NCI-H69 (cell line): ENCODE results near the gene HLCS.

Experiments
- DNase-seq: peaks from one replicate; lab custom pipeline; 2025; lab: John Stamatoyannopoulos, UW

Gene HLCS

DNA sequence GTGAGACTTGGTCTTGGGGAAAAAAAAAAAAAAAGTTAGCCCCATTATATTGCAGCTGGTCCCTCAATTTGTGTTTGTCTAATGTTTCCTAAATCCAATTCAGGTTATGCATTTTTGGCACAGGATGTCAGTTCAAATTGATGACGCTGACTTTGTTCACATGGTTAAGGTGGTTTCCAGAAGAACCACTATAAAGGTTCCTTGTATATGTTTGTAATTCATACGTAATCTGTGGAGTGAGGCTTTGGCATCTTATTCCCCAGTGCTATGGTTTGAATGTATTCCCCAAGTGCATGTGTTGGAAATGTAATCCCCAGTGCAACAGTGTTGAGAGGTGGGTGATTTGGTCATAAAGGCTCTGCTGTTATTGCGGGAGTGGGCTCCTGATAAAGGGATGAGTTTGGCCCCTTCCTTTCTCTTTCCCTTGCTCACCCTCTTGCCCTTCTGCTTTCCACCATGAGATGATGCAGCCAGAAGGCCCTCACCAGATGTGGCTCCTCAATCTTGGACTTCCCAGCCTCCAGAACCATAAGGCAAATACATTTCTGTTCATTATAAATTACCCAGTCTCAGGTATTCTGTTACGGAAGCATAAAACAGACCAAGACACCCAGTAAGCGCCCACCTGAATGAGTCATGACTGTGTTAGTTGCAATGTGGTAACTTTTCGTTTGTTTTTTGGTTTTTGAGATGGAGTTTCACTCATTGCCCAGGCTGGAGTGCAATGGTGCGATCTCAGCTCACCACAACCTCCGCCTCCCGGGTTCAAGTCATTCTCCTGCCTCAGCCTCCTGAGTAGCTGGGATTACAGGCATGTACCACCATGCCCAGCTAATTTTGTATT, 19.5 kb upstream of the HLCS start:
- no peak for DNase-seq

DNA sequence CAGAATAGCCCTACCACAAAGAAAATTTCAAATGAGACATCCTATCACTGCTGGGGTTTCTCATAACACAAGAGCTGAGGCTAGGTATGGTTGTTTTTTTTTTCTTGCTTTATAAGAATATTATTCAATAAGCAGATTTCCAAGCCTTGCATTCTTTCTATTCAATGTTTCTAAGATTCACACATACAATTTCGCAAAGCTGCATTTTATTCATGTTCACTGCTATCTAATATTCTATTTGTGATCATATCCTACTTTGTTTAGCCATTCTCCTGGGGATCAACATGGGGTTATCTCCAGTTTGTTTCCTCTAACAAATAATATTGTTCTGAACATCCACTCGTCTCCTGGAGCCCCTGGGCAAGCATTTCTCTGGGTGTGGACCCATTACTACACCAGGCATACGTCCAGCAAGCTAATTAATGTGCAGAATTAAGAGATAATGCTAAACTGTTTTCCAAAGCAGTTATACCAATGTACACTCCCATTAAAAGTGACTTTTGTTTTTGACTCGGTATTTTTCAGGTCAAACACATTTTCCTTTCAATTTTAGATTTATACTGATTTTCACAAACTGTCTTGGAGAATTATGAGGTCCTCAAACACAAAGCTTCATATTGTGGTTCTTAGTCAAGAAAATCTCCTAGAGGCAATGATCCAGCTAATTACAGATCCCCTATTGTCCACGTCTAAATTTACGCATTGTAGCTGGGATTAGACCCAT, 15.7 kb upstream of the HLCS start:
- DNase-seq: peak; percentile 54

DNA sequence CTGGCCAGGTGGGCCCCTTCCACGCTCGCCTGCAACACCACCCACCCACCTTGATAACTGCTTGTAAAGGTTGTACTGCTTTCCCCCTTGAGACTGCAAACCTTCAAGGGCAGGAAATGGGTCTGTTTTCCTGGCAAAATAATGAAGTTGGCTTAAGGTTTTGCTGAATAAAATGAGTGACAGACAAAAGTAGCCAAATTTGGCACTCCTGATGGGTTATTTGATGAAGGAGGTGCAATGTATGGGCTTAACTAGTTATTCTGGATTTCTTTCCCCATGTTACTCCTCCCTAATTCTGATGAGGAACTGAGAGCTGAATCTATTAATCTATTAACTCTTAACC, 14.6 kb upstream of the HLCS start:
- no peak for DNase-seq

DNA sequence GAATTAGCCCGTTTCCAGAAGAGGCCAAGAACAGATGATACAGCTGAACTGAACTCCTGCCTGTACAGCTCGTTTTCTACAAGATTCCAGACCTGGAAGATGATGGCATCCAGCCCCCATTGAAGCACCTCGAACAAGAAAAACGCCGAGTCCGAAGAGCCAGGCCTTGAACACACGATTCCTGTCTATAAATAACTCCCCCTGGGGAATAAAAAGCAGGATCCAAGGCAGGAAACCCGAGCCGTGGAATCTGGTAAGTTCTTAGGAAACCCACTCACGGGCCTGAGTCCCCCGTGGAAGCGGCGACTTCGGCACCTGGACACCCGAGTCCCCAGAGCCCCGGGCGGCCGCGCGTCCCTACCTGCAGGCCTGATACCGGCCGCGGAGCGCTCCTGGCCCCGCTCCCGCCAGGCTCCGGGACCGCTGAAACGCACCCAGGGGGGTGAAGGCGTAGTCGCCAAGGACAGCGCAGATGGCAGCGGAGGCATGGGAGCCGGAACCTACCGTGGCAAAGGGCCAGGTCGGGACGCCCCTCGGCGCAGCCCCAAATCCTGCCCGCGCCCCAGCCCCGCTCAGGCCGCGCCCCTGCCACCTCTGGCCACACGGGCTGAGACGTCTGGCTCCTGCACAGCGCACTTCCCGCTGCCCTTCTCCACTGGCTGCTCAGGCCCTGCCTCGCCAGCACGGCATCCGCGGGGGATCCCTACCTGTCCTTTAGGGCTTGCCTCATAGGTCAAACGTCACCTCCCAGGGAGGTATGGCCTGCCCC, 14.0 kb upstream of the HLCS start:
- peak; percentile 94 for DNase-seq

DNA sequence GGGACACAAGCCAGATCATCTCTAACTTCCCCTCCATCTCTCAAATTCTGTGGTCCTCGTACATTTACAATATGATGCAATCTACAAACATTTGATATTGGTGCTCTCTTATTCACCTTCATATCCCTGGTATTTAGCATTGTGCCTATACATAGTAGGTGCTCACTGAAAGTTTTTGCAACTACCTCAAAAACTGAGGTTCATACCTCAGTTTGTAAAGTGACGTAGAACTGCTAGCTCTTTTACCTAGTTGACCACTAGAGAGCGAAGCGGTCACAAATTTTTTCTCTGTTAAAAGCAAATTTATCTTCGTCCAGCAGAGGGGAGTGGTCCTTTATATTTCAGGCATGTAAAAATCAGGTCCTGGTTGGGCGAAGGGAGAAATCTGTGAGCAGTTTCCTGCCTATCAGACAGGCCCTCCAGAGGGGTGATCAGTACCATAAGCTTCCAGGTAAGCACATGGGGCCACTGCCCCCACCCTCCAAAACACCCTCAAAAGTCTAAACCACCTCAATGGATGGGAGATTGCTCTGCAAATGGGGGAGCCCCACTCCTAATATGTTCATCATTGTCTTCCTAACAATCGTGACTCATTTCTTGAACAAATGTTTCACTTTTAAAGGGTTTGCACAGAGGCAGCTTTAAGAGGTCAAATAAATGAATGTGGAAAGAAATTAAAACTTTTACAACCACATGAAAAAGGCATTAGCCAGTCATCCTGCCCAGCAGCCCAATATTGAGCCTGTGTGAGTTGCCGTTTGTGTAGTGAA, 10.6 kb upstream of the HLCS start:
- peak; percentile 90 for DNase-seq

DNA sequence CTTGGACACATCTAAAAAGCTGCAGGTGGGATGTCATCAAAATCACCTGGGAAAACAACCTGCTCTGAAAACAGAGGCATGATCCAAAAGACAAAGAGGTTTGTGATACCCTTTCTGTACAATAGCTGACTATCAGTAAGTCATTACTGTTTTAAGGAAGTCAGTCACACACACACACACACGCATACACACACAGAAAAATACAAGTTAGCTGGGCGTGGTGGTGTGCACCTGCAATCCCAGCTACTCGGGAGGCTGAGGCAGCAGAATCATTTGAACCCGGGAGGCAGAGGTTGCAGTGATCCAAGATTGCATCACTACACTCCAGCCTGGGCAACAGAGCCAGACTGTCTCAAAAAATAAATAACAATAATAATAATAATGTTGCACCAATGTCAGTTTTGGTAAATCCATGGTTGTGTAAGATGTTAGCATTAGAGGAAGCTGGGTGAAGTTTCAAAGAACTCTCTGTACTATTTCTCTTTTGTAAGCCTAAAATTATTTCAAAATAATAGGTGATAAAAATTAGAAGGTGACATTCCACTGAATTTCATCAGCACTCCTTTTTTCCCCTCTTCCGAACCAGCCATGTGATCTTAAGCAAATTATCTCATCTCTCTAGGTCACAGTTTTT, 9.9 kb upstream of the HLCS start:
- DNase-seq: no peak

DNA sequence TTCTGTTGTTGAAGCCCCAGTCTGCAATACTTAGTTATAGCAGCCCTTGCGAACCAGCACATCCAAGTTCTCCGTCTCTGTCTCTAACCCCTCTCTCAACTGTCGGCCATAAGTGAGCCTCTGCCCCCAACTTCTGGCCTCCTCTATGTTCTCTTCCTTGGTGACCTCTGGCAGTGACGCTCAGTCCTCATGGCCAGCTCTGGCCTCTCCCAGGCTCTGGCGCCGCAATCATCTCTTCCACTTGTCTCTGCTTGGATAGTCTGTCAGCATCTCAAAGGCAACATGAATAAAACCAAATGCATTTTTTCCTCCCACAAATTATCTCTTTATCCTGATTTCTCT, 8.4 kb upstream of the HLCS start:
- no peak for DNase-seq

DNA sequence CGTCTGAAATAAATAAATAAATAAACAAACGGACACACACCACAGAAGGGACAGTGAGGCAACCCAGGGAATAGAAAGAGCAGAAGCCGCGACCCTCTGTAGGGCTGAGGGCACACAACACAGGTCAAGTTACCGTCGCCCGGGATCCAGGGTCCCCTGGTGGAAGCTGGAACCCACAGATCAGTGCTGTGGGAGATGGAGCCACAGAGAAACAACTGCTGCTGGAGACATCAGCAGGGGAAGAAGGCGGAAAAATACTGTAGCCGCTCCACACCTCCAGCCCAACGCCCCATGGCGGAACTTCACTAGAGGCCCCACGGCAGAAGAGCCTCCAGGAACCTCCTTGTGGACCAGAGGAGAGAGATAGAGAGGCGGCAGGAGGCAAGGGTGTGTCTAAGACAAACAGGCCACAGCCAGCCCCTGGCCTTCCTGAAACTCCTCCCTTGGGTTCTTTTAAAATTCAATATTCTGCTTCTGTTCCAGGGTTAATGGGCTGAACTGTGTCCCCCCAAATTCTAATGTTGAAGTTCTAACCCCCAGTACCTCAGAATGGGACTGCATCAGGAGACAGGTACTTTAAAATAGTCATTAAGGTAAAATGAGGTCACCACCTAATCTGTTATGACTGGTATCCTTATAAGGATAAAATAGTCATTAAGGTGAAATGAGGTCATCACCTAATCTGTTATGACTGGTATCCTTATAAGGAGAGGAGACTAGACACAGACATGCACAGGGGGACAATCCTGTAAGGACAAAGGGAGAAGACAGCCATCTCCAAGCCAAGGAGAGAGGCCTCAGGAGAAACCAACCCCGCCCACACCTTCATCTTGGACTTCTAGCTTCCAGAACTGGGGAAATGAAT, 7.7 kb upstream of the HLCS start:
- DNase-seq: peak; percentile 23

DNA sequence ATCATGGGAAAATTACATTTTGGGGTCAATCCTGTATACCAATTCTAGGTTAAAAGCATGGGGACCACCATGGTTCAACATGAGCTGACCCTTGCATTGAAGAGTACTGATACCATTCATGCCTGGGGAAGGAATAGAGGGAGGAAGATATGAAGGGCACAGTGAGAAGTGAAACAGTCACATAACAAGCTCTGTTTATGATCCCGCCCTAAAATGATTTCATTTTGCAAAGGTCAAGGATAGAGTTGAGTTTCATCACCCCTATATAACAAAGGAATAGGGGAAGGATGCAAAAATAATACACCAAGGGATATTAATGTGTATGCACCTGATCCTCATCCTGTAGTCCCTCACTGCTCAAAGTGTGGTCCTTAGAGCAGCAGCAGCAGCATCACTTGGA, 2.5 kb upstream of the HLCS start:
- no peak for DNase-seq

DNA sequence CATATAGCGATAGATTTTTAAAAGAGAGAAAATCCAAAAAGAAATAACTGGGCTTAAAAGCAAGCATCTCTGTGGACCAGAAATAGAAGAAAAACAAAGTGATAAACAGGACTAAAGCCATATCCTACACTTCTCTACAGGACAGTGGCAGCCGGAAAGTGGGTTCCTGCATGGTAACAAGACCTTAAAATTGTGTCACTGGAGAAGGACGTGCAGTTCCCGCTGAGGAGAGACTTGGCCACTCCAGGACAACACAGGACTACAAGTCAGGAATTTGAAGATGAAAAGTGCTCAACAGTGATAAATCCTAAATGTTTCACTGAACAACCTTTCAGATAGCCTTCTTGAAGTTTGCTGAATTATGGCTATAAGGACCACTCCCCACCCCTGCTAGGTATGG, 1.9 kb upstream of the HLCS start:
- DNase-seq: no peak

DNA sequence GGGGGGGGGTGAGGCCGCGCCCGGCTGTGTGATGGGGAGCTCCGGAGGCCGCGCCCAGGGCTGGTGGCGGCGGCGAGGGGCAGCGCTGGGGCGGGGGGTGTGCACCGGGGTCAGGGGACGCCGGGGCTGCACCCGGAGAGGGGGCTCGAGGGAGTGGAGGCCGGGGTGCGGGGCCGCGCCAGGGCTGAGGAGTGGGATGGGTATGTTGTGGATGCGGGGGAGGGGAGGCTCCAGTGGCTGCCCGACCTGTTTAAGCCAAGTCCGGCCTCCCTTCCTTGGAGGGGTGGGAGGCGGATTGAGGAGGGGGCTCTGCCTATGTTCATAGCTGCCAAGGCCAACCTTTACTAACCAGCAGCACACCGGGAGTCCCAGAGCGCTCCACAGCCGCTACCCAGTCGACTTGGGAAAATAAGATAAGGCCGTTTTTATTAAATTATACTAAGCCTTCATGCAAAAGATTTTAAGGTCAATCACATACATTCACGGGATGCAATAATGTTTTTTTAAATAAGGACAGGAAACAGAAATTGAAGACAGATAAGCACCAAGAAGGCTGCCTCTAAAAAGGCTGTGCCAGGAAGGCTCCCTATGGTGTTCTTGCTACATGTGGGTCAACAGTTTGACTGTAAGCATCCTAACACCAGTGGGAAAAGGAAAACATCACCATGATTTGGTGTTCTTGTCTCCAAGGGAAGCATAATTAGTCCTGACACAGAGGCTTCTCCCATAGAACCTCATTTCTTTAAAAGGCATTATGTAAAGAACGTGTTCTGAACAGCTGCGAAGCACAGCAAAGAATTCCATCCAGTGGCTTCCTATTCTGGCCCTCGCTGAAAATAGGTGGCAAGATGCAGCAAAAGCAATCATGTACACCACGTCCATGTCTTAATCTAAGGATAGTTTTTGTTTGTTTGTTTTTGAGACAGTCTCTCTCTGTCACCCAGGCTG, 626 bp upstream of the HLCS start:
- DNase-seq: peak; percentile 82

DNA sequence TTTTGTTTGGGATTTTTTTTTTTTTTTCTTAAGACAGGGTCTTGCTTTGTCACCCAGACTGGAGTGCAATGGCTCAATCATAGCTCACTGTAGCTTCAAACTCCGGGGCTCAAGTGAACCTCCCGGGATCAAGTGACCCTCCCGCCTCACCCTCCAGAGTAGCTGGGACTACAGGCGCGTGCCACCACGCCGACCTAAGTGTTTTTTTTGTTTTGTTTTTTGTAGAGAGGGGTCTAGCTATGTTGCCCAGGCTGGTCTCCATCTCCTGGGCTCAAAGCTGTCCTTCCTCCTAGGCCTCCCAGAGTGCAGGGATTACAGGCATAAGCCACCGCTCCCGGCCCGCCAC, 776 bp downstream of the HLCS start:
- no peak for DNase-seq

DNA sequence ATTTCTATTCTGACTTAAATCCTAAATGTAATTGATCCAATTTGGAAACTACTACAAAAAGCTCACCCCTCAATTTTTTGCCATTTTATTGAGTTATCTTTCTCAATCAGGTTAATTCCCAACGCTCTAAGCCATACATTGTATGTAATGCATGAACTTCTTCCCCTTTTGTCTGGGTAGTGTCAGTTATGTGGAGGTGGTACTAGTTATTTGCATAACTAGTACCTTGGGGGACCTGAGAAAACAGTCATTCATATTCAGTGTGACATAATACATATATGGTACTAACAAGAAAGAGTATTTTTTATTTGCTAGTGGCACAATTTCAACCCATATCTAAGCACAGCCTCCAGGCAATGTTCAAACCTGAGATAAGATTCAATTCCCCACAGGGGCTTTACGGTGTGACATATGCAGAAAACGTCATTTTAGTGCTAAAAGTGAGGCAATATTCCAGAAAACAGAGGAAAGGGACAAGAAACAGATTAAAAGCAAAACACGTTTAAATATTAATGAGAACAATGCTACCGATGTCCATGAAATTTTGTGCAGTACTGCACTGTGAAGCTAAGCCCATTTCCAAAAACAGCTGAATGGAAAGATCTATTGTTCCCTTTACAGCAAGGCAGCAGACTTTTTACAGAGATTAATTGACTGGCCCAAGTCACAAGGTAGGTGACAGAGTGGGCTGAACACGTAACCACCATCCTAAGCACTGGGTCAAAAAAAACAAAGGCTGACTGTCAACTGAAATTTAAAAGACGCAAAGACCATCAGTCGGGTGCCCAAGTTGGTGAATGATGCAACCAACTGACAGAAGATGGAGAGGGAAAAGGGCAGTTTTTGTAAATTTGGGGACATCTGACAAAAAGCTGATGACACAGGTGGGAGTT, 1.4 kb downstream of the HLCS start:
- DNase-seq: peak; percentile 31

DNA sequence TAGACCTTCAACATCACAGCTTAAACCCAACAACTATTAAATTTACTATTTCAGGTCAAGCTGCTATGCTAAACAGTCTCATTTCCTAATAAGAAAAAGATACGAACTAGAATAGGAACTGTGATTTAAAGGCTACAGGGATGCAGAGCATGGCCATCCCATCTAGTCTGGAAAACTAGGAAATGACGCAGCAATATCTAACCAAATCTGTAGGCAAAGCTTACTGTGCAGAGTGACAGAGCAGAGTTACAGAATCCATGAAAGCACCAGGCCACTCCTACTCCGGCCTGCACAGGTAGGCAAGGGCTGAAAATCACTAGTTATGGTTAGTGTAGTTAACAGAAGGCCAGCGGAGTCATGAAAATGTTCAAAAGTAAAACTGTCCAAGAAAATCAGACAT, 2.1 kb downstream of the HLCS start:
- no peak for DNase-seq

DNA sequence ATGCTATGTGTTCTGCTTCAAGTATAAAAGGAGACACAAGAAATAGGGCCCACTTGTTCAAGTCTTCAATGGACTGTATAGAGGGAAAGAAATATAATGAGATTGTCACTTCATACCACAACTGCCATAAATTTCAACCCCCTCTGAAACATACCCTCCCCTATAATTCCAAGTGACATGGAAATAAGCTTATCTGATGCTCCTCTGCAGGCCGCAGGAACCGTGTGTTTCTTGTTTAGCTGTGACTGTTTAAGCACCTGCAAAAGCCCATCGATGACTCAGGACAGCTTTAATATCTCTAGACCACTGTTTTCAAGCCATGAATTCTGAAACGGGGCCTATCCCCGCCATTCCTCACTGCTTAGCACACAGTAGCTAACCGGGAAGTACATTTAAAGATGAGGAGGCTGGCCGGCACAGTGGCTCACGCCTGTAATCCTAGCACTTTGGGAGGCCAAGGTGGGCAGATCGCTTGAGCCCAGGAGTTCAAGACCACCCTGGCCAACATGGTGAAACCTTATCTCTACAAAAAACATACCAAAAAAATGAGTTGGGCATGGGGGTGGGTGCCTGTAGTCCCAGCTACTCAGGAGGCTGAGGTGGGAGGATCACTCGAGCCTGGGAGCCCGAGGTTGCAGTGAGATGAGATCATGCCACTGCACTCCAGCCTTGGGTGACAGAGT, 4.2 kb downstream of the HLCS start:
- no peak for DNase-seq

DNA sequence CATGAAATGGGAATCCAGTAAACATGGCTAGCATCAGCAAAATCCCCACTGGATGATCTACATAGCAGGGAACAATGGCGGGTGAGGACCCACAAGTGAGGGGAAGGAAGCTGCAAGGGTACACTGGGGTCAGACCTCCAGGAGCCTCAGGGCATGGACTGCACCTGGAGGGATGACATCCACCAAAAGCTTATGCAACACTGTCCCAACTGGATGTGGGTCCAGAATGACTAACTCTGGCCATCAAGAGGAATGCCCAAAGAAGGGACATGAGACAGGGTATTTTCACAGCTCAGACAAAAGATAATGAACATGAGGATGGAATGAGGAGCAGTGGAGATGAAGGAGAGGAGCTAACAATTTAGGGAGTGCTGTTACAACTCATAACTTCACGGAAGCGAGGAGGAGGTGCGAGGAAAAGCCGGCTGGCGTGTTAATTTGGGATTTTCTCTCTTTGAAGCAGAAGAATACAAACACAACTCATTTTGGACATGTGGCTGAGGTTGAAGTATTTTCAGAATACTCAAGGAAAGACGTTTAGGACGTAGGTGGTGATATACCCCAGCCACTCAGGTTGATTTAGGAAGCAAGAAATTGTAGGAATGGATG, 5.7 kb downstream of the HLCS start:
- DNase-seq: no peak

DNA sequence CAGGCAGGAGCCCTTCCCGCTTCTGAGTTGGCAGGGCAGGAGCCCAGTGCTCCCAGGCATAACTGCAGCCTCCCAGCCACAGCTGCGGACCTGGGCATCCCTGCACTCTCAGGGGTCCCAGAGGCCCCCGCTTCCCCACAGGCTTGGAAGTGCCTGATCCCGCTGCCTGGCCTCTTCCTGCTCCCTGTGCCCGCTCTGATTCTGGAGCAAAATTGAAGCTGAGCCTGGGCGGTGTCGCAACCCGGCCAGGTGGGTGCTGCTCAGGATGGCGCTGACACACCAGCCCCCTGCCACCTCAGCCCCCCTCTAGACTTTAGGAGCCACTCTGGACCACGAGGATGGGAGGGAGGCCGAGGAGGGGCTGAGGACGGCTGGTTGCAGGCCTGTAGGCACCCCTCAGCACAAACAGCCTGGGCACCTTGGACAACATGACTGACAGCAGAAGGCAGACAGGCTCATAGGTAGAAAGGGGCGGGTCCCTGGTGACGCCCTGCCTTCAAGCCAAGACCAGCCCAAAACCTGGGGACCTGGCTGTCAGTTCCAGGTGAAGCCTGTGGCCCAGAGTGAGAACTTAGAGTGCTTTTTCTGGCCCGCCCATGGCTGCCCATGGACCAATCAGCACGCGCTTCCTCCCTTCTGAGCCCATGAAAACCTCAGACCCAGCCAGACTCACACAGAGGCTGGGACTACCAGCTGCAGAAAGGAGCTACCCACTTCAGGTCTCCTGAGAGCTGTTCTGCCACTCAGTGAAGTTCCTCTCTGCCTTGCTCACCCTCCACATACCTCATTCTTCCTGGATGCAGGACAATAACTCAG, 7.2 kb downstream of the HLCS start:
- DNase-seq: no peak
